Colon (tissue), 2 donors: ENCODE results near the gene MTCL1.

Experiments used
- FAIRE-seq: peaks from 2 replicates; lab custom pipeline; 2012; peaks lifted over from hg19 to GRCh38; lab: Jason Lieb, UNC
- donor health status: control.
- donor health status: control.

The MTCL1 gene

GRCh38 chr18:8812631-8813030 lies 107.3 kb downstream of the MTCL1 start:
- no peak for FAIRE-seq

GRCh38 chr18:8813611-8814010 lies 108.3 kb downstream of the MTCL1 start:
- no peak for FAIRE-seq

GRCh38 chr18:8814206-8814605 lies 108.8 kb downstream of the MTCL1 start:
- no peak for FAIRE-seq

- FAIRE-seq = no peak
Measured at GRCh38 chr18:8816220-8816619, 110.9 kb downstream of the MTCL1 start.

- no peak for FAIRE-seq
Measured at GRCh38 chr18:8816816-8817215, 111.5 kb downstream of the MTCL1 start.

GRCh38 chr18:8818982-8819381 lies 113.6 kb downstream of the MTCL1 start:
- FAIRE-seq = no peak

GRCh38 chr18:8820396-8821082 lies 115.2 kb downstream of the MTCL1 start:
- no peak for FAIRE-seq

GRCh38 chr18:8821083-8821465 lies 115.7 kb downstream of the MTCL1 start:
- no peak for FAIRE-seq

GRCh38 chr18:8821531-8821930 lies 116.2 kb downstream of the MTCL1 start:
- no peak for FAIRE-seq

GRCh38 chr18:8822643-8823042 lies 117.3 kb downstream of the MTCL1 start:
- no peak for FAIRE-seq

GRCh38 chr18:8823530-8823929 lies 118.2 kb downstream of the MTCL1 start:
- FAIRE-seq = no peak

GRCh38 chr18:8824846-8825245 lies 119.5 kb downstream of the MTCL1 start:
- FAIRE-seq = no peak

GRCh38 chr18:8825273-8825672 lies 119.9 kb downstream of the MTCL1 start:
- FAIRE-seq = no peak

GRCh38 chr18:8825729-8826375 lies 120.5 kb downstream of the MTCL1 start:
- no peak for FAIRE-seq

- no peak for FAIRE-seq
Measured at GRCh38 chr18:8826514-8826913, 121.2 kb downstream of the MTCL1 start.

- no peak for FAIRE-seq
Measured at GRCh38 chr18:8826971-8827370, 121.6 kb downstream of the MTCL1 start.

- no peak for FAIRE-seq
Measured at GRCh38 chr18:8828300-8828699, 122.9 kb downstream of the MTCL1 start.

- FAIRE-seq = no peak
Measured at GRCh38 chr18:8828798-8829197, 123.4 kb downstream of the MTCL1 start.

GRCh38 chr18:8830067-8831060 lies 125.0 kb downstream of the MTCL1 start:
- no peak for FAIRE-seq

- FAIRE-seq = no peak
Measured at GRCh38 chr18:8831112-8831511, 125.8 kb downstream of the MTCL1 start.

- no peak for FAIRE-seq
Measured at GRCh38 chr18:8831531-8831930, 126.2 kb downstream of the MTCL1 start.

- no peak for FAIRE-seq
Measured at GRCh38 chr18:8833480-8833879, 128.1 kb downstream of the MTCL1 start.

GRCh38 chr18:8834881-8835280 lies 129.5 kb downstream of the MTCL1 start:
- FAIRE-seq = no peak
